Pons (tissue), 1 donor: ENCODE results near the gene SCARF2.
"Not testable (repeated sequence)": the region's sequence is repeated elsewhere in the genome, so short reads cannot be mapped to it uniquely, and the experiment has no call there.

Source experiments
- DNase-seq: peaks from one replicate; pipeline ENCODE4 v3.0.0-alpha.2; 2016; ENCODE audit warnings: low spot score

SCARF2 gene

GRCh38 chr22:20392983-20393704 lies 44.5 kb downstream of the SCARF2 start:
- no peak for DNase-seq

- DNase-seq = not testable (repeated sequence)
Observed at GRCh38 chr22:20392365-20392881, 45.2 kb downstream of the SCARF2 start.

- no peak for DNase-seq
Observed at GRCh38 chr22:20391222-20391621, 46.4 kb downstream of the SCARF2 start.

- no peak for DNase-seq
Observed at GRCh38 chr22:20390394-20390907, 47.2 kb downstream of the SCARF2 start.

- DNase-seq = no peak
Observed at GRCh38 chr22:20389288-20389687, 48.3 kb downstream of the SCARF2 start.

GRCh38 chr22:20388200-20388599 lies 49.4 kb downstream of the SCARF2 start:
- DNase-seq = no peak

GRCh38 chr22:20386972-20387371 lies 50.7 kb downstream of the SCARF2 start:
- no peak for DNase-seq

GRCh38 chr22:20386336-20386735 lies 51.3 kb downstream of the SCARF2 start:
- DNase-seq = no peak

- DNase-seq = no peak
Observed at GRCh38 chr22:20384865-20385264, 52.8 kb downstream of the SCARF2 start.

GRCh38 chr22:20384171-20384570 lies 53.5 kb downstream of the SCARF2 start:
- no peak for DNase-seq

GRCh38 chr22:20383538-20383937 lies 54.1 kb downstream of the SCARF2 start:
- DNase-seq = no peak

GRCh38 chr22:20380486-20380885 lies 57.1 kb downstream of the SCARF2 start:
- DNase-seq = no peak

- not testable (repeated sequence) for DNase-seq
Observed at GRCh38 chr22:20378684-20379083, 58.9 kb downstream of the SCARF2 start.

GRCh38 chr22:20378110-20378509 lies 59.5 kb downstream of the SCARF2 start:
- no peak for DNase-seq

- DNase-seq = not testable (repeated sequence)
Observed at GRCh38 chr22:20376983-20377382, 60.6 kb downstream of the SCARF2 start.

- not testable (repeated sequence) for DNase-seq
Observed at GRCh38 chr22:20376281-20376680, 61.3 kb downstream of the SCARF2 start.
